HG02885 (cell line): Measurements from ENCODE around the gene NHP2.

Source experiments
- ATAC-seq: cut with Tn5 transposase; IDR thresholded peaks from one replicate; pipeline ENCODE4 v1.9.1; 2021; ENCODE audit warnings: mild to moderate bottlenecking; ENCODE audit not compliant: unreplicated experiment, poor library complexity

Gene NHP2

GRCh38 chr5:178116143-178116885 is 37.4 kb downstream of the NHP2 start:
- ATAC-seq = peak; percentile 27

GRCh38 chr5:178115814-178116142 is 37.9 kb downstream of the NHP2 start:
- ATAC-seq = no peak

GRCh38 chr5:178115136-178115813 is 38.4 kb downstream of the NHP2 start:
- ATAC-seq = no peak

- ATAC-seq = no peak
Observed at GRCh38 chr5:178114325-178115135, 39.2 kb downstream of the NHP2 start.

- ATAC-seq = no peak
Observed at GRCh38 chr5:178113841-178114324, 39.8 kb downstream of the NHP2 start.

- ATAC-seq = peak; percentile 68
Observed at GRCh38 chr5:178113141-178113787, 40.4 kb downstream of the NHP2 start, which contains the start of gene N4BP3. Gene N4BP3 (plus strand): TSS chr5:178113532. CDS start chr5:178119584, 6,052 bp downstream.

- no peak for ATAC-seq
Observed at GRCh38 chr5:178112545-178112944, 41.1 kb downstream of the NHP2 start.

GRCh38 chr5:178111925-178112324 is 41.8 kb downstream of the NHP2 start:
- ATAC-seq = no peak

- no peak for ATAC-seq
Observed at GRCh38 chr5:178110511-178110910, 43.2 kb downstream of the NHP2 start.

GRCh38 chr5:178108966-178109365 is 44.7 kb downstream of the NHP2 start:
- ATAC-seq = no peak

GRCh38 chr5:178108446-178108845 is 45.2 kb downstream of the NHP2 start:
- no peak for ATAC-seq

- no peak for ATAC-seq
Observed at GRCh38 chr5:178107756-178108310, 45.9 kb downstream of the NHP2 start.

GRCh38 chr5:178106556-178107239 is 47.0 kb downstream of the NHP2 start:
- ATAC-seq = no peak

- ATAC-seq = no peak
Observed at GRCh38 chr5:178106086-178106485, 47.6 kb downstream of the NHP2 start.

GRCh38 chr5:178104492-178104891 is 49.2 kb downstream of the NHP2 start:
- ATAC-seq = no peak

- no peak for ATAC-seq
Observed at GRCh38 chr5:178103612-178104011, 50.1 kb downstream of the NHP2 start.
